GM18498 (cell line): ENCODE measurements around the gene EDN3.
"Not testable (repeated sequence)": the region's sequence is repeated elsewhere in the genome, so short reads cannot be mapped to it uniquely, and the experiment has no call there.

Experiments used
- ATAC-seq: cut with Tn5 transposase; IDR thresholded peaks from one replicate; pipeline ENCODE4 v1.9.1; 2021; ENCODE audit warnings: mild to moderate bottlenecking, moderate library complexity; ENCODE audit not compliant: unreplicated experiment

The EDN3 gene

DNA sequence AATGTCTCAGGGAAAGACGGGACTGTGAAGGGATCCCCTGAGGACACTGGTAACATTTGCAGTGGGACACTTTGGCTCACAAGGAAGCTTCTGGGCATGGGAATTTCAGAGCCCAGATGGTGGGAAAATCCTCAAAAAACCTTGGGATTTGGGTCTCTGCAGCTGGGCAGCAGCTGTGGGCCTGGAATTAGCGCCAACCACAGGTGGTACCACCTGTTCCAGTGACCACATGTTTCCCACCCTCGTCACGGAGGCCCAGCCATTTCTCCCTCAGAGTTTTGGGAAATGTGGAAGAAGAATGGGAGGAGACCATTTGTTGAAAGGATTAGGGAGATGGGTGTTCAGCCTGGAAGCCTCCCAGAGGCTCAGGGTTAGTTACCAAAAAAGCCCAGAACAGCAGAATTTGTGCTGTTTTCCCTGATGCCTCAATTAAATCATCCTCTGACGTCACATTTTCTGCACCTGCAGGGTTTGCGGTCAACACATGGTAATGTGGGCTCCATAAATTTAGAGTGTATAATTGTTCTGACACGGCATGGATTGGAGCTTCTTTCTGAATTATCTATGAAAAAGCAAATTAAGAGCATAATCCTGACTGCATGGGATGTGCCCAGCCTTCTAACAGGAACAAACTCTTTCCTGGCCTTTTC is 34.4 kb downstream of the EDN3 start:
- ATAC-seq, result no peak

DNA sequence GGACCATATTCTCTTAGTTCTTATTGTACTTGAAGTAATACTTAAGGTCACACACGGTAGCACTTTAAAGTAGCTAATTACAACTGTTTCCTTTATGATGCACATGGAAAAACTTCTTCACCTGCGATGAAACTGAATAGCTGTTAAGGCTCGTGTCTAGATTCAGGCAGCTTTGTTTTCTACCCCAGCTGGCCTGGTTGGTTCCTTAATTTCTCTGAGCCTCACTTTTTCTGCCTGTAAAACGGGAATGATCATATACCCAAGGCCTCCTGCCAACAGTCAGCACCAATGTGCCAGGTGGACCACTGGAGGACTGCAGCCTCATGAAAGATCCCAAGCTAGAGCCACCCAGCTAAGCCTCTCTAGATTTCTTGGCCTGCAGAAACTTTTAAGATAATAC is 35.0 kb downstream of the EDN3 start:
- no peak for ATAC-seq

DNA sequence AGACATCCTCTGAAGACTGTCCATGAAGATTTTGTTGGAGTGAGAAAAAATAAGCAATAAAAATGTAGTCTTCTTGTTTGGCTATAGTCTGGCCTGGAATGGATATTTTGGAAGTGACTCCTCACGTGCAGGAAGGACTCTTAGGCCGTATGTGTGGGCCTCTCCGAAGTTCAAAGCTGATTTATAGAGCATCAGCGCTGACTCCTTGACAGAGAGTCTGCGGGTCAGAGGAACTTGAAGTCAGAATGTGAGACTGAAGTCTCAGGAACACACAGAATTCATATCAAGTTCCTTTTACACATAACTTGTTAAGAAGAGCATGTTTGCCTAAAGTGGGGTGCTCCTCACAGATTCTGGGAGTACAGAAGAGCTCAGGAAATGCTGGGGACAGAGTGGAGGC is 36.1 kb downstream of the EDN3 start:
- no peak for ATAC-seq

DNA sequence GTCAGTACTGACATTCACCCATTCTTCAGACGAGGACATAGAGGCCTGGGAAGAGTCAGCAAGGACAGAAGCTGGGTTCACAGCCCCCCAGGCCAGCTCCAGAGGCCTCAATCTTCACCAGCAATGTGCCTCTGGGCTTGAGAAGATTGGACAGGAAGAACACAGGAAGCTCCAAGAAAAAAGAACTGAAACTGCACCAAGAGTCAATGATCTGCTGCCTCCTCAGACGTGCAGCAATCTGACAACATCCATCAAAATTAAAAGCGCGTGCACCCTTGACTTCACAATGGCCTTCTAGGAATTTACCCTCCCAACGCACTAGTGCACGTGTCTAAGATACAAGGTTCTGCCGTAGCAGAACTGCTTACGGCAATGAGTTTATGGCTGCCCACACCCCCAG is 38.0 kb downstream of the EDN3 start:
- ATAC-seq, result not testable (repeated sequence)

DNA sequence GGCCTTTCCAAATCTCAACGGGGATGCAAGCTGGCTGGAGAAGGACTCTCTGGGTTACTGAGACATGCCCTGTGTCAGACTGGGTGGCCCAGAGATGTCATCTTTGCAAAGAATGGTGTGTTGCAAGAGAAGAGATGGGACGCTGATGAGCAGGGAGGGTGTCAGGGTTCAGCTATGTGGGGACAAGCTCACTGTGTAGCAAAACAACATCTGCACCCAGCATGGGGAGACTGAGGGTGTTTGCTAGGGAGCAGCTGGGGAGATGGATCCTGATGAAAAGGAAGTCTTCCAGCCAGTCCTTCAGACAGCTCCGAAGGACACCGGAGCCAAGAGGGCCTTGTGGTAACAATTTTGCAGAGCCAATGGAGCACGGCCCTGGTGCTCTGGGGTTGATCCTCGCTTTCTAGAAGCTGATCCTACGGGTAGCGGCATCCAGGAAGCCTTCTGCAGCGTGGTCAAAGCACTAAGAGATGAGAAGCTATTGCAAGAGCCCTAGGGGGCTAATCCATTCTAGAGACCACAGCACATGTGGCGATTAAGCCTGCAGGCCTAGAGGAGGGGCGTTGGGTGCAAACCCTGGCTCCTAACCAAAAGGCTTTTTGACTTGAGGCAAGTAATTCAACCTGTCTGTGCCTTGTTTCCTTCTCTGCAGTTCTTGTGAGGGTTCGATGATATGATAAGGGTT is 39.9 kb downstream of the EDN3 start:
- no peak for ATAC-seq

DNA sequence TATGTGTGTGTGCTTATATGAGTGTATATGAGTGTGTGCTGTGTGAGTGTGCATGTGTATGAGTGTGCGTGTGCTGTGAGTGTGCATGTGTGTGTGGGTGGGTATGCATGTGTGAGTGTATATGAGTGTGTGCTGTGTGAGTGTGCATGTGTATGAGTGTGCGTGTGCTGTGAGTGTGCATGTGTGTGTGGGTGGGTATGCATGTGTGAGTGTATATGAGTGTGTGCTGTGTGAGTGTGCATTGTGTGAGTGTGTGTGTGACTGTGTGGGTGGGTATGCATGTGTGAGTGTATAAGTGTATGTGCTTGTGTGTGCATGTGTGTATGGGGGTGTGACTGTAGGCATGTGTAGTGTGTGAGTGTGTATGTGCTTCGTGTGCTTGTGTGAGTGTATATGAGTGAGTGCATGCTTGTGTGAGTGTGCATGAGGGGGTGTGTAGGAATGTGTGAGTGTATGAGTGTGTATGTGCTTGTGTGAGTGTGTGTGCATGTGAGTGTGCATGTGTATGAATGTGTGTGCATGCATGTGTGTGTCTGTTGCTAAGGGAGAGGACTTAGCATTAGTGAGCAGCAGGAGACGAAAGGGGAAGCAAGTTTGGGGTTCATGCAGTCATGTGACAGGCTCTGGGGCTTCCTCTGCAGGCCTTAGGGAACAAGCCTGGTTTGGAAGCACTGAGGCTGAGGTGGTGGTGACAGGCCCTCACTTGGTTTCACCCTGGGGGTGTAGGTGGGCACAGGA is 41.0 kb downstream of the EDN3 start:
- not testable (repeated sequence) for ATAC-seq

DNA sequence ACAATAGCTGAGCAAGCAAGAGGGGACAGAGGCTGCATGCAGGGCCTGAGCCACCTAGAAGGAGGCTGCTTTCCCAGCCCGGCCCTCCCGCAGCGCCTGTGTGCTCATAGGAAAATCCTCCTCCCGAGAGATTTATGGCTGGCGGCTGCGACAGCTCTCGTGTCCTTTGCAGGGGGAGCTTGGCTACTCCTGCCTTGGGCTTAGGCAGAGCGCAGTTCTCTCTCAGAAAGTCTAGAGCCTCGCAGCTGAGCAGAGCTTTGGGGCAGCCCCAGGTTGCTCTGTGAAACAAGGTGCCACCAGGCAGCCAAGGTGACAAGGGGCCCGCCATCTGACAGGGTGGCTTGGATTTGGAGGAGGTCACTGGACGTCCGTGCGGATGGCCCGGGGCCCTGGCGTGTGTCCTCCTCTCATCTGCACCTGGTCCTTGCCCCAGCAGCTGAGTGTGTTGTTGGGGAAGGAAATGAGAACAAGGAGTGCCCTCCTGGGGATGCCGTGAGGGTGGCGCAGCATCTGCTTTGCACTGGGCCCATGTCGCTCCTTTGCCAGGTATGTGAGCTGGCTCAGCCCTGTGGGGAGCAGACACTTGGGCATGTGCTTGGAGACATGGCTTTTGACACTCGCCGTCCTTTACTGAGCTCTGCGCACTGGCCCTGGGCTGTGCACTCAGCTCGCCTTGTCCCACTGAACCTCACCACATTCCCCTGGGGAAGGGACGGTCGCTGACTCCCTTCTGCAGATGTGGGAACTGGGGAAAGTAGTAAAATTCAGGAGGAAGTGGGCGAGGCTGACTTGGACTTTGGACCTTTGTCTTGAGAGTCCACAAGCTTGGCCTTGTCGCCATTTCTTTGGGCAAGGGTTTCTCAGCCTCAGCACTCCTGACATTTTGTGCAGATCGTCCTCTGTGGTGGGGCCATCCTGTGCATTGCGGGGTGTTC is 41.9 kb downstream of the EDN3 start:
- no peak for ATAC-seq

DNA sequence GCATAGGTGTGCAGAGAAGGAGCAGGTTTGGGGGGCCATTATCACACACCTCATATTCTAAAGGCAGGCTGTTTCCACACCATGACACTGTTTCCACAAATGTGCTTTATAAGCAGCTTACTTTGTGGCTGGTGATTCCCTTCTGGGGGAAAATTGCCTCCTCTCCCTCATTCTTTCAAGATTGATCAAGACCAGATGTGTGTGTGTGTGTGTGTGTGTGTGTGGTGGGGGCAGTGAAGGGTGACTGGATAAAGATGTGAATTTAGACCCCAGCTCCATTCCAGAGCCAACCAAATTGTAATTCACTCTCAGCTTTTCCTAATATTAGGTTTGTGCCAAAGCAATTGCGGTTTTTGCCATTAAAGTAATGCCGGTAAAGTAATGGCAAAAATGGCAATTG is 45.6 kb downstream of the EDN3 start:
- ATAC-seq, result no peak

DNA sequence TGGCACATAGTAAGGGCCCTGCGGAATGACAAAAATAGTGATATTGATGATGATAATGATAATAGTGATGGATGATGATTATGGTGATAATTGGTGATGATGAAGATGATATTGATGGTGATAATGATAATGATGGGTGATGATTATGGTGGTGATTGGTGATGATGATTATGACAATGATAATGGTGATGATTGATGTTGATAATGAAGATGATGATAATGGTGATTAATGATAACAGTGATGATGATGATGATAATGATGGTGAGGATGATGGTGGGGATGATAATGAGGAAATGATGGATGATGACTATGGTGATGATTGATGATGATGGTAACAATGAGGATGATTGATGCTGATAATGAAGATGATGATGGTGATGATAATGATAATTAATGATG is 48.9 kb downstream of the EDN3 start:
- ATAC-seq, result no peak

DNA sequence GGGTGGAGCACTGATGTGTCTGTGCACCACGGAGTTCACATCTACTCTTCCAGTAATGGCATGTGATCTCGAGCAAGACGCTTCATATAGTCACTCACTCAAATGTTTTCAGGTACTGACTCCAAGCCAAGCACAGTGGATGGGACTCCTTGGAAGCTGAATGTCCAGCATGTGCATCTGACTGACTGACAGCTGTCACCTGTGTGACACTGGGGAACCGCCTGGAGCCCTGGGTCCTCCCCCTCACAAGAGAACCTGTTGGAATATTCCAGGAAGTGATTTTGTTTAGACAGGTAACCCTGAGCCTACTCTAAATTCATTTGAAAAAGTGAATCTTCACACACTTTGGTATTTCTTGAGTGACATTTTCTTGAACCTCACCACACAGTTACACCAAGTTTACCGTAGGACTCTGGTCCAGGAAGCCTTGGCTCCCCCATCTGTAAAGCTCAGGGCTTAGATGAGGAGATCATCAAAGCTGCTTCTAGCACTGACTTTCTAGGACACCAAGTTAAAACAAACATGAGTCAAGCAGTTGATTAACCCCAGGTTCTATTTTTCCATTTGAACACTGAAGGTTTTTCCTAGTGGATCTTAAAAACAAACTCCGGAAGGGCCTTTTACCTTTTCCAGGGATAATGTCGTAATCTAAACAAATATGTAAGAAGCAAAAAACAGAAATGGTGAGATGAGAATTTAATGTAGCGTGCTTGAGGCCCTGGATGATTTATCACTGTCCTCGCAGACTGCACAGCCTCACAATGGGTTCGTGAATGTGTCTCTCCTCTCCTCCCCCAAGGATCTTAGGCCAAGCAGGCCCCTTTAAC is 50.1 kb downstream of the EDN3 start:
- no peak for ATAC-seq

DNA sequence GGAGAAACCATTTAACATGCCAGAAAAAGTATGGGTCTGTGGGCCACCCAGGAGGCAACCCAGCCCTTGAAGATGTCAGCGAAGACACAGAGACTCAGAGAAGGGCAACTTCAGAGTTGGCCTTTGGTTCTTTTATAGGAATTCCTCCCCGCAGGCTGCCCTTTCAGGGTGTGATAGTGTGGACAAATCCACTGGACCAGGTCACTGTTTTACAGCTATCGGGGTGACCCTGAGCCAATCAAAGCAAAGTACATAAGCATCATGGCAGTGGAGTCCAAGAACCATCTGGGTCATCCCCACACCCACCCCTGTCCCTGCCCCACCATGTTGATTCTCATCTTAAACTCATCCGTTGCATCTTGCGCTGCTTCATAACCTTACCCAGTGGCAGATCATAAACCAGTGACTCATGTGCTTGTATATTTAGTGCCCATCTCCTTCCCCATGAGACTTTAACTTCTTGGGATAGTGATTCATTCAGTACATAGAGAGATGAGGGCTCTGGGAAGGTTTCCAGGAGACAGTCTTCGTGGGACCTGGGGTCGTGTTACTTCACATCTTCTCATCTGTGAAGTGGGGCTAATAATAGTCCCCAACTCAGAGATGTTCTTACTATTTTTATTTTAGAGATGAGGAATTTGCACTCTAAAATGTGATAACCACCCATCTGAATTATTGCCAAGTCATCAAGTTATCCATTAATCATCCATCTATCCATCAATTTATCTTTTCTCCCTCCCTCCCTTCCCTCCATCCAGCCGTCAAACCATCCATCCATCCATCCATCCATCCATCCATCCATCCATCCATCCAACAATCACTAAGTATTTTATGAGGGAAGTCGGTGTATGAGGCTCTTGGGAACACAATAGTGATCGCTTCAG is 51.0 kb downstream of the EDN3 start:
- ATAC-seq, result no peak

DNA sequence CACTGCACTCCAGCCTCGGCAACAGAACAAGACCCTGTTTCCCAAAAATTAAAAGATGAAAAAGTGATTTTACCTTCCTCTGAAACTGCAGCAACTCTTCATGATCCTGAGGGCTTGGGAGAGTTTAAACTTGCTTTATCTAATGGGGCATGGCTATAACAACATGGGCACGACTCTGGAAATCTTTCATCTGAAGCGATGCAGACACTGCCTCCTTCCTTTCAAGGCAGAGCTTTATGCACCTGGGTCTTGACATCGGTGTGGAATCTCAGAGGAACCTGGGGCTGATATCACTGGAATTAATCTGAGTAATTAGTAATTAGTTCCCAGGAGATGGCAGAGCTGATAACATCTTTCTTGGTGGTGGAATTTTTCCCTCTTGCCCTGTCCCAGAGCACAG is 52.1 kb downstream of the EDN3 start:
- ATAC-seq, result no peak

DNA sequence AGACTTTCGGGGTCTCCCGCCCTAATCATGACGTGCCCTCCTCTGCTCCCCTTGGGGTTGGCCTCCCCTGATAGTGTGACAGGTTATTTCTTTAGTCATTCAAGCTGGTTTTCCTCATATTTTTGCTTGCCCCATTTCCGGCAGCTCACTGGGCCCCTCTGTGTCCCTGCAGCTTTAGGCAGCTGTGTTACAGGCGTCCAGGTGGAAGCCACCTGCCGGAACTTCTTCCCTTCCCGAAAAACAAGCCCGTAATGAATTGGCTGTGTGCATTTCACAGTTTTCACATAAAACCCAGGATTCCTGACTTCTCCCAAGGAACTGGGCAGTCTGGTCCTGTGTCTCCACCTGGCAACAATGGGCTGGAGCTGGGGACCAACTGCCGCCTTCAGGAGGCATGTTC is 52.6 kb downstream of the EDN3 start:
- ATAC-seq, result no peak

DNA sequence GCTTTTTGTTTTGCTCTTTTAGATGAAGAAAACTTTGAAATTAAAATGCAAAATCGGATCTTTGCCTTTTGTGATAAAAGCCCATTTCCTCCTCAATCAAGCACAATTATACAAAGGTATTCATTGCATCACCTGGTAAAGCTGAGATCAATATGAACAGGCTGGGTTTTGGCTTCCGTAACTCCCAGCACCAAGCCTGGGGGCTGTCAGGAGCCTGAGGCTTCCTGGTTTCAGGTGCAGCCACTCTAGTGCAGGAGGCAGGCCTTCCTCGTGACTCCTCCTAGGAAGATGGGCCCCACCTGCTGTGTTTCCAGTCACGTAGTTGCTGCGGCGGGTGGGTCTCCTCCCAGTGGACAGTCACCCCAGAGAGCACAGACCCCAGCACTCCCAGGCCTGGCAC is 54.0 kb downstream of the EDN3 start:
- ATAC-seq, result no peak

DNA sequence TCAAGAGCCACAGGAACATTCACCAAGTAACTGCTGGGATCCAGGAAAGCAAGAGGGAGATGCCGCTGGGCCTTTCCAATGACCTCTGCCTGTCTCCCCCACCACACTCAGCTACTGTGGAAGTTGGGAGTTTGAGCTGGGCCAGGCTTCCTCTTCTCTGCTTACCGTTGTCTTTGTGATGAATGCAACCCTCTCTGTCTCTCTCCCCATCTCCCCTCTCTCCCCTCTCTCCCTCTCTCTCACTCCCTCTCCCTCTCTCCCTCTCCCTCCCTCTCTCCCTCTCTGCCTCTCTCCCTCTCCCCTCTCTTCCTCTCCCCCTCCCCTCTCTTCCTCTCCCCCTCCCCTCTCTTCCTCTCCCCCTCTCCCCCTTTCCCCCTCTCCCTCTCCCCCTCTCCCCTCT is 54.8 kb downstream of the EDN3 start:
- no peak for ATAC-seq

DNA sequence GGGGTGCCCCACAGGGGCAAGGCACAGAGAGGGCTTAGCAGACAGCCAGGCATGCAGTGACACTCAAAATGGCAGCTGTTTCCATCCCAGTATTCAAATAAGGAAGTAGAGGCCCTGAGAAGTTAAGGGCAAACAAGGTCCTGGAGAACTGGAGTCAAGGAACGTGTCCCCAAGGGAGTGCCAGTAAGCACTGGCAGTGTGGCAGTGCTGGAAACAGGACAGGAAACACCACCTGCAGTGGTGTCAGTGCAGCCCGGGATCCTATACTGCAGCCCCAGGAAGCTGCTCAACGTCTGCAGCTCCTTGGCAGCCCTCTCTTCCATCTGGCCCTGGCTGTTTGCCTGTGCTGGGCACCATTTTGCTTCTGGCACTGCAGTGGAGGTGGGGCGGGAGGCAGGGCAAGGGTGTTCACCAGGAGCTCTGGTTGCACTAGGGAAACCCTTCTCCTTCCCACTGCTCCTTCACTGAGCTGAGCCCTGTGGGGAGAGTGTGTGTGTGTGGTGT is 56.3 kb downstream of the EDN3 start:
- ATAC-seq, result no peak

DNA sequence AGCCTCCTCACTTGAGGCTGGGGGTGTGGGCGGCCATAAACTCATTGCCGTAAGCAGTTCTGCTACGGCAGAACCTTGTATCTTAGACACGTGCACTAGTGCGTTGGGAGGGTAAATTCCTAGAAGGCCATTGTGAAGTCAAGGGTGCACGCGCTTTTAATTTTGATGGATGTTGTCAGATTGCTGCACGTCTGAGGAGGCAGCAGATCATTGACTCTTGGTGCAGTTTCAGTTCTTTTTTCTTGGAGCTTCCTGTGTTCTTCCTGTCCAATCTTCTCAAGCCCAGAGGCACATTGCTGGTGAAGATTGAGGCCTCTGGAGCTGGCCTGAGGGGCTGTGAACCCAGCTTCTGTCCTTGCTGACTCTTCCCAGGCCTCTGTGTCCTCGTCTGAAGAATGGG is 58.4 kb downstream of the EDN3 start:
- ATAC-seq, result not testable (repeated sequence)

DNA sequence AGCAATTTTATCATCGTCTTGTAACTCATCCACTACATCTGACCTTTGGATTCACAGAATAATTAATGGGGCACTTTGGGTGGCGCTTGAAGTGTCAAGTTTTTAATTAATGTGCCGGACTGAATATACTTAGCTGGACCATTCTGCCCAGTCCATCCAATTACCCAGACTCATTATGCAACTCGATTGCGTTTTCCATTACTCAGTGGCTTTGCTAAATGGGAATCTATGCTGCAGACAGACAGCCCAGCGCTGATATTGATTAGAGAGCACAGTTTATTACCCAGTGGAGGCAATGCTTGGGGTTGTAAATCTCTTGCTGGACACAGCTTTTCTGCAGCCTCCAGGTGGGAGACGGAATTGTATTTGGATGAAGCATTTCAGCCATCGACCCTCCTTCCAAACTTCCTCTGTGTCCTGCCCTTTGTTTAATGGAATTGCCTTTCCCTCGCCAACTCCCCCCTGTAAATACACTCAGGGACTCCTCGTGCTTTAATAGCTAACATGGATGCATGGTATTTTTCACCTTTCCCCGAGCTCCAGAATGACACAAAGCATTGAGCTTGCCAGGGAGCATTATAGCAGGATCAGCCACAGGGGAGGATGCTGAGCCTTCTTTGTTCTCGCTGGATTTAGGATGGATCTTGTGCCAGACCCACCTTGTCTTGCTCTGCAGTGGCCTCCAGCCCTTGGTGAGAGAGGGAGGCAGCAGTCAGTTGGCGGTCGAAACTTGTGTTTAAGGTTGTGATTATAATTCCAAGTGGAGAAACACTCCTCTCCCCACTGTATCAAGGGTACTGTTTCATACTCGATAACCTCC is 59.7 kb downstream of the EDN3 start:
- ATAC-seq, result no peak
